Thoracic aorta (tissue), 2 donors: ENCODE results near the gene SERF2. TPM values are rescaled to one million over a fixed set of nuclear protein-coding genes. Genes with fewer than 3 reads are reported as not detected.
"Not testable (repeated sequence)": the region's sequence is repeated elsewhere in the genome, so short reads cannot be mapped to it uniquely, and the experiment has no call there.

Experiments
- ATAC-seq: fragments of 150-250 bp; one replicate; pipeline ENCODE4 v1.8.0; 2017; ENCODE audit warnings: low read depth; ENCODE audit not compliant: insufficient number of reproducible peaks, low FRiP score
- DNase-seq: peaks from one replicate; pipeline ENCODE4 v3.0.0-alpha.2; 2020; ENCODE audit warnings: low spot score
- H3K27ac ChIP-seq, 2 donors: fragments of 200-600 bp; sonication (generic); 1 replicate in 1 of 2; 2 replicates in 1 of 2; pipeline ENCODE4 v1.5.1; 2016; ENCODE audit warnings: mild to moderate bottlenecking in 2 of 2, moderate library complexity in 2 of 2
- H3K27me3 ChIP-seq: fragments of 200-600 bp; sonication (generic); replicated peaks from 2 replicates; pipeline ENCODE4 v1.6.0; 2016; ENCODE audit warnings: mild to moderate bottlenecking; ENCODE audit not compliant: insufficient read depth
- H3K36me3 ChIP-seq: fragments of 200-600 bp; sonication (generic); one replicate; pipeline ENCODE4 v1.5.1; 2016
- H3K4me1 ChIP-seq, 2 donors: fragments of 200-600 bp; sonication (generic); 1 replicate in 1 of 2; 2 replicates in 1 of 2; pipeline versions ENCODE4 v1.5.1 to v1.6.0; 2016; ENCODE audit warnings: low read depth in 2 of 2, mild to moderate bottlenecking in 1 of 2; ENCODE audit not compliant: control insufficient read depth in 1 of 2
- H3K4me3 ChIP-seq: fragments of 200-600 bp; sonication (generic); 2 replicates; pipeline ENCODE4 v1.5.1; 2016; ENCODE audit warnings: mild to moderate bottlenecking
- H3K9me3 ChIP-seq: fragments of 200-600 bp; sonication (generic); 2 replicates; pipeline ENCODE4 v1.5.1; 2016
- CTCF ChIP-seq: fragments of 200-600 bp; sonication (generic); IDR thresholded peaks from one replicate; pipeline ENCODE4 v1.5.1; 2019; ENCODE audit warnings: antibody characterized with exemption
- total RNA-seq, 2 donors: library from RNA; depleted of rRNA; stranded (reverse); fragments of >200 nt; gene quantifications; one replicate each; pipeline versions ENCODE4 v1.1.0 to v1.2.3, GENCODE V29; 2016

SERF2 gene
- total RNA-seq, 2 donors from 2014 or later = 532 to 761 TPM

- ATAC-seq (no peak), DNase-seq (no peak)
- TF ChIP-seq CTCF = no peak
- Histone ChIP-seq H3K36me3 (peaks cover 22% of the 10 kb centered on the region), H3K4me1 (peaks cover 10 to 44% of the 10 kb centered on the region in 2 donors), H3K4me3 (peak within 1 kb of the TSS; percentile 92), H3K27me3 (no peaks in the 10 kb centered on the region), H3K9me3 (no peaks in the 10 kb centered on the region), H3K27ac (peak within 1 kb of the TSS; percentile 82 to 93)
These were observed 7.8 kb downstream of the SERF2 start, which contains the start of gene SERINC4 for GRCh38 chr15:43799945-43800285. SERINC4 (minus strand) TSS chr15:43800220; CDS start chr15:43799986, 234 bp downstream.

- no peak for TF ChIP-seq CTCF
- ATAC-seq (peak; percentile 63), DNase-seq (peak; percentile 85)
- Histone ChIP-seq H3K9me3 (no peaks in the 10 kb centered on the region), H3K36me3 (peaks cover 20% of the 10 kb centered on the region), H3K27me3 (no peaks in the 10 kb centered on the region), H3K4me3 (peak within 1 kb of the TSS; percentile 92), H3K27ac (peak within 1 kb of the TSS; percentile 82 to 93), H3K4me1 (peaks cover 5 to 38% of the 10 kb centered on the region in 2 donors)
These were observed 8.4 kb downstream of the SERF2 start, which contains the start of gene HYPK for GRCh38 chr15:43800286-43801141. HYPK (plus strand) TSS chr15:43800599; CDS start chr15:43800623, 24 bp downstream.

- peaks cover 28% of the 10 kb centered on the region for H3K36me3 ChIP-seq
- not testable (repeated sequence) for H3K27ac ChIP-seq
These were observed 10.6 kb downstream of the SERF2 start for GRCh38 chr15:43802676-43803075.

GRCh38 chr15:43808435-43808950 lies 16.4 kb downstream of the SERF2 start:
- H3K27ac ChIP-seq = no peak overlapping the region
- TF ChIP-seq CTCF = no peak
- peaks cover 63% of the 10 kb centered on the region for H3K36me3 ChIP-seq
- no peak overlapping the region for H3K4me3 ChIP-seq
- H3K4me1 ChIP-seq = no peaks in the 10 kb centered on the region
- ATAC-seq (no peak), DNase-seq (no peak)
- H3K9me3 ChIP-seq = no peaks in the 10 kb centered on the region
- H3K27me3 ChIP-seq = no peaks in the 10 kb centered on the region

More at GRCh38 chr15:43802676-43803075, 10.6 kb downstream of the SERF2 start:
- not testable (repeated sequence) for ATAC-seq, H3K4me3 ChIP-seq, H3K9me3 ChIP-seq, DNase-seq, H3K27me3 ChIP-seq
- H3K4me1 ChIP-seq = peaks cover 5 to 23% of the 10 kb centered on the region in 2 donors

GRCh38 chr15:43808960-43809678 lies 17.0 kb downstream of the SERF2 start:
- no peak overlapping the region for H3K27ac ChIP-seq
- no peak for TF ChIP-seq CTCF
- ATAC-seq (no peak), DNase-seq (no peak)
- H3K27me3 ChIP-seq = no peaks in the 10 kb centered on the region
- peaks cover 70% of the 10 kb centered on the region for H3K36me3 ChIP-seq
- H3K4me3 ChIP-seq = no peak overlapping the region
- no peaks in the 10 kb centered on the region for H3K9me3 ChIP-seq
- H3K4me1 ChIP-seq = no peaks in the 10 kb centered on the region

GRCh38 chr15:43815064-43815463 lies 22.9 kb downstream of the SERF2 start:
- not testable (repeated sequence) for H3K27me3 ChIP-seq, ATAC-seq, H3K4me3 ChIP-seq, H3K9me3 ChIP-seq, H3K4me1 ChIP-seq, H3K27ac ChIP-seq, DNase-seq
- H3K36me3 ChIP-seq = peaks cover 63% of the 10 kb centered on the region
